ENCODE data around the gene SMAP1.

- no peak for TF ChIP-seq EZH2phosphoT487 (IDR thresholded peaks at IDR 0.05; ENCODE audit: insufficient read depth, low read depth)
- TF ChIP-seq EZH2 (IDR thresholded peaks at IDR 0.05; ENCODE audit: insufficient read depth, poor library complexity, severe bottlenecking) = no peak
Observed at GRCh38 chr6:70834520-70834919, 166.8 kb downstream of the SMAP1 start.

All from GM23248 (cell line).